Parathyroid adenoma (tissue), 2 donors: Measurements from ENCODE around the gene TTC9B.
"Not testable (repeated sequence)": the region's sequence is repeated elsewhere in the genome, so short reads cannot be mapped to it uniquely, and the experiment has no call there.

ENCODE experiments used
- H2AFZ ChIP-seq: fragments of 300-600 bp; sonication (generic); one replicate; pipeline ENCODE4 v1.7.0; 2017; ENCODE audit warnings: antibody characterized with exemption, mild to moderate bottlenecking
- H3K27ac ChIP-seq: fragments of 300-600 bp; sonication (generic); one replicate; pipeline ENCODE4 v1.7.0; 2017
- H3K27me3 ChIP-seq: fragments of 300-600 bp; sonication (generic); one replicate; pipeline ENCODE4 v1.7.0; 2017; ENCODE audit warnings: low read length; ENCODE audit not compliant: control insufficient read depth, insufficient read depth
- H3K36me3 ChIP-seq: fragments of 300-600 bp; sonication (generic); one replicate; pipeline ENCODE4 v1.7.0; 2017; ENCODE audit warnings: low read length; ENCODE audit not compliant: control insufficient read depth, insufficient read depth
- H3K4me1 ChIP-seq: fragments of 300-600 bp; sonication (generic); one replicate; pipeline ENCODE4 v1.7.0; 2017; ENCODE audit warnings: control low read depth
- H3K4me2 ChIP-seq: fragments of 300-600 bp; sonication (generic); one replicate; pipeline ENCODE4 v1.7.0; 2017; ENCODE audit warnings: low read length
- H3K4me3 ChIP-seq: fragments of 300-600 bp; sonication (generic); one replicate; pipeline ENCODE4 v1.7.0; 2017; ENCODE audit warnings: low read depth, low read length
- H3K79me2 ChIP-seq: fragments of 300-600 bp; sonication (generic); one replicate; pipeline ENCODE4 v1.7.0; 2017; ENCODE audit warnings: control low read depth
- H3K9ac ChIP-seq: fragments of 300-600 bp; sonication (generic); one replicate; pipeline ENCODE4 v1.7.0; 2017; ENCODE audit warnings: mild to moderate bottlenecking
- H3K9me3 ChIP-seq: fragments of 300-600 bp; sonication (generic); one replicate; pipeline ENCODE4 v1.7.0; 2017; ENCODE audit warnings: low read length; ENCODE audit not compliant: control insufficient read depth
- CTCF ChIP-seq: fragments of 300-600 bp; sonication (generic); IDR thresholded peaks from one replicate; pipeline ENCODE4 v1.7.0; 2017; ENCODE audit warnings: antibody characterized with exemption, mild to moderate bottlenecking
- donor health status: primary hyperparathyroidism.

The TTC9B gene

DNA sequence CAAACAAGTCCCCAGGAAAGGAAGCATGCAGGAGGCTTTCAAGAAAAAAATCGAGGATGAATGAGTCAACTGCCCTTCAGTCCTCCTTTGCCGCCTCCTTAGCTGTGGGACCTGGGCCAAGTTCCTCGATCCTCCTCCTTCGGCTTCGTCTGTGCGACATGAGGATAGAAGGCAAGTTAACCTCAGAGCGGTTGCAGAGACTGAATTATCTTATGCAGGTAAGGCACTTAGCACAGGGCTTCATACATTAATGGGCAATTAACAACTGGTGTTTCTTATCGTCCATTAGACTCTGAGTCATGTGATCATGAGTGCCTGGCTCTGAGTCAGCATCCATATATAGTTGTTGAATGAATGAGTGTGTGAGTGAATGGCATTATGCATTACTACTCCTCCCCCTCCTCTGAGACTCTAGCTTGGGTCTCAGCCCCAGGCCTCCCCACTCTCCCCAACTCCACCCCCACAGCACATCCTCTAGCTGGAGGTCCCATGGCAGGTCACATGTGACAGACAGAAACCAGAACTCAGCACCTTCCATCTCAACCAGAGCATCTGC, 1.6 kb upstream of the TTC9B start:
- no peaks in the 10 kb centered on the region for H3K27me3 ChIP-seq
- H3K79me2 ChIP-seq: no peaks in the 10 kb centered on the region
- no peaks in the 10 kb centered on the region for H3K36me3 ChIP-seq
- H3K4me1 ChIP-seq: peaks cover 4% of the 10 kb centered on the region
- H3K9ac ChIP-seq: no peak overlapping the region
- H2AFZ ChIP-seq: no peak overlapping the region
- no peak overlapping the region for H3K27ac ChIP-seq
- no peak for TF ChIP-seq CTCF
- no peaks in the 10 kb centered on the region for H3K9me3 ChIP-seq
- no peak overlapping the region for H3K4me2 ChIP-seq
- H3K4me3 ChIP-seq: no peak overlapping the region

GRCh38 chr19:40219029-40219428, 845 bp upstream of the TTC9B start:
- not testable (repeated sequence) for H3K4me2 ChIP-seq, H2AFZ ChIP-seq, H3K4me3 ChIP-seq, H3K4me1 ChIP-seq, H3K27me3 ChIP-seq, H3K36me3 ChIP-seq, H3K27ac ChIP-seq, H3K79me2 ChIP-seq, H3K9ac ChIP-seq, H3K9me3 ChIP-seq

DNA sequence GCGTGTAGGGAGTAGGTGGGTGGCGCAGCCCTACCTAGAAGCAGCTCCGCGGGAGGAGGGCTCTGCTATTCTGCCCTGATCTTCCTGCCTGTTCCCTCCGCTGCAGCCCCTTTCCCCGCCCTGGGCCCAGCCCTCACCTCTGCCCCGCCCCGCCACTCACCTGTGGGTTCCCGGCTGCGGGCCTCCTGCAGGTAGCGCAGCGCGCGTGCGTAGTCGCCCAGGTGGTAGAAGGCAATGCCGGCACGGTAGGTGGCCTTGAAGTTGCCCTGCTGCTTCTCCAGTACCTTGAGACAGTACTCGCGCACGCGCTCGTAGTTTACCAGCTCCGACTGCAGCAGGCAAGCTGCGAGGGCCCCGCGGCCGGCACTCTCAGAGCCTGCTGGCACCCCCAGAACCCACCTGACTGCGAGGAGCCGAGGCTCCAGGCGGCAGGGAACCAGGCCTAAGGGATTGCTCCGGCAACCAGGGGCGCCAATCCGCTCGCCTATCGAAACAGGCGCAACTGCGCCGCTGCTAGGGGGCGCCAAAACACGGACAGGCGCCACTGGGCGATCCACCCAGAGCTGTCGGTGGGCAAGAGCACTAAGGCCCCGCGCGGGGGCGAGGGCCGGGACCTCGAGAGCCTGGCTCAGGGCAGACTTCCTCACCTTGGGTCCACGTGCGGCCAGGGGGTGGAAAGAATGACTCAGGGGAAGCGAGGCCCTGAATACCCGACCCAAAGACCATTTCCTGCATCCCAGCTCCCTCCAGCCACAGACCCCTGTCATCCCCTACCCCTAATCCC, 965 bp downstream of the TTC9B start:
- peak overlapping the region; percentile 26 for H3K4me3 ChIP-seq
- peak overlapping the region; percentile 65 for H3K4me2 ChIP-seq
- peak overlapping the region; percentile 86 for H2AFZ ChIP-seq
- H3K27me3 ChIP-seq: no peaks in the 10 kb centered on the region
- H3K9ac ChIP-seq: no peak overlapping the region
- H3K4me1 ChIP-seq: peaks cover 4% of the 10 kb centered on the region
- no peaks in the 10 kb centered on the region for H3K9me3 ChIP-seq
- peak overlapping the region; percentile 29 for H3K27ac ChIP-seq
- H3K79me2 ChIP-seq: no peaks in the 10 kb centered on the region
- H3K36me3 ChIP-seq: no peaks in the 10 kb centered on the region
- peak; percentile 56 for TF ChIP-seq CTCF

GRCh38 chr19:40216777-40217026, 1.5 kb downstream of the TTC9B start:
- no peak for TF ChIP-seq CTCF
- Histone ChIP-seq H2AFZ (peak overlapping the region; percentile 86), H3K27me3 (no peaks in the 10 kb centered on the region)

DNA sequence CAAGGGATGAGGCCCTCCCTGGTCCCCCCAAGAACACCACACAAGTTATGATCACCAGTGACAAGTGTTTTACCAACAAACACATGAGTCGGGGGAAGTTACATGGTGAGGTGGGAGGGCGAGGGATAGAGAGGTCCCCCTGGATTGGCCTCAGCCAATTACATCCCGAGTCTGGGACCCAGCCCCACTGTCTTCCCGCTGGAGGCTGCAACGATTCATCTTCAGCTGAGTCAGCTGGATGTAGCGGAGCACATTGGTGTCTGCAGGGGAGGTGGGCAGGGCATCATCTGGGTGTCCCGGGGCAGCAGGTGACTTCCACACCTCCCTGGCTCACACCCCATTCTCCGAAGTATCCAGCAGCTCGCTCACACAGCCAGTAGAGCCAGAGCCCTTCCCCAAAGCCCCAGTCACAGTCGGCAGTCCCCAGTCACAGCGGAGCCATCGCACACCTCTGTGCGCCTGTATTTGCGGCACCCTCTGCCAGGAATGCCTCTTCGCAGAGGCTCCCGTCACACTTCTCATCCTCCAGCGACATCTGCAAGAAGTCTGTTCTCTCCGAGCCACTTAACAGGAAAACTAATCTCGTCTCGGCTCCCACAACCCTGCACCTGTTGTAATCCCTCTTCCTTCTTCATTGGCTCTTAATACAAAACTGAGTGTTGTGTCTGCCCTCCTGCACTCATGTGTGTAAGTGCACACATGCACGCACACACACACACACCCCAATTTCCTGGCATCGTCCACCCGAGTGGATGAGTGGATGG, 2.0 kb downstream of the TTC9B start:
- H3K9me3 ChIP-seq: no peaks in the 10 kb centered on the region
- H3K4me3 ChIP-seq: no peak overlapping the region
- H2AFZ ChIP-seq: peak overlapping the region; percentile 86
- no peaks in the 10 kb centered on the region for H3K36me3 ChIP-seq
- H3K9ac ChIP-seq: no peak overlapping the region
- peaks cover 4% of the 10 kb centered on the region for H3K4me1 ChIP-seq
- TF ChIP-seq CTCF: no peak
- H3K79me2 ChIP-seq: no peaks in the 10 kb centered on the region
- H3K27me3 ChIP-seq: no peaks in the 10 kb centered on the region
- H3K27ac ChIP-seq: no peak overlapping the region
- peak overlapping the region; percentile 47 for H3K4me2 ChIP-seq

More at GRCh38 chr19:40216777-40217026, 1.5 kb downstream of the TTC9B start:
- Histone ChIP-seq H3K27ac (no peak overlapping the region), H3K36me3 (no peaks in the 10 kb centered on the region), H3K79me2 (no peaks in the 10 kb centered on the region), H3K4me2 (peak overlapping the region; percentile 65), H3K4me3 (no peak overlapping the region), H3K9ac (no peak overlapping the region), H3K9me3 (no peaks in the 10 kb centered on the region), H3K4me1 (peaks cover 4% of the 10 kb centered on the region)
